HL-60 (cell line): Measurements from ENCODE around the gene MSS51.

Experiments used
- GABPA ChIP-seq: IDR thresholded peaks from 2 replicates; pipeline ENCODE4 v1.6.1; 2012; ENCODE audit warnings: low read depth
- TF ChIP-seq, protein P1 (sequence below): IDR thresholded peaks from one replicate; pipeline ENCODE4 v1.5.1; 2011; ENCODE audit warnings: low read length, control low read depth, inconsistent platforms; ENCODE audit not compliant: insufficient read depth
- TF ChIP-seq, protein P2 (sequence below): IDR thresholded peaks from 2 replicates; pipeline ENCODE4 v1.6.1; 2012; ENCODE audit warnings: low read depth; ENCODE audit not compliant: insufficient replicate concordance

GRCh38 chr10:73467206-73467605 lies 33.8 kb upstream of the MSS51 start:
- TF ChIP-seq, protein P1, sequence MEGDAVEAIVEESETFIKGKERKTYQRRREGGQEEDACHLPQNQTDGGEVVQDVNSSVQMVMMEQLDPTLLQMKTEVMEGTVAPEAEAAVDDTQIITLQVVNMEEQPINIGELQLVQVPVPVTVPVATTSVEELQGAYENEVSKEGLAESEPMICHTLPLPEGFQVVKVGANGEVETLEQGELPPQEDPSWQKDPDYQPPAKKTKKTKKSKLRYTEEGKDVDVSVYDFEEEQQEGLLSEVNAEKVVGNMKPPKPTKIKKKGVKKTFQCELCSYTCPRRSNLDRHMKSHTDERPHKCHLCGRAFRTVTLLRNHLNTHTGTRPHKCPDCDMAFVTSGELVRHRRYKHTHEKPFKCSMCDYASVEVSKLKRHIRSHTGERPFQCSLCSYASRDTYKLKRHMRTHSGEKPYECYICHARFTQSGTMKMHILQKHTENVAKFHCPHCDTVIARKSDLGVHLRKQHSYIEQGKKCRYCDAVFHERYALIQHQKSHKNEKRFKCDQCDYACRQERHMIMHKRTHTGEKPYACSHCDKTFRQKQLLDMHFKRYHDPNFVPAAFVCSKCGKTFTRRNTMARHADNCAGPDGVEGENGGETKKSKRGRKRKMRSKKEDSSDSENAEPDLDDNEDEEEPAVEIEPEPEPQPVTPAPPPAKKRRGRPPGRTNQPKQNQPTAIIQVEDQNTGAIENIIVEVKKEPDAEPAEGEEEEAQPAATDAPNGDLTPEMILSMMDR: no peak
- no peak for TF ChIP-seq GABPA
- TF ChIP-seq, protein P2, sequence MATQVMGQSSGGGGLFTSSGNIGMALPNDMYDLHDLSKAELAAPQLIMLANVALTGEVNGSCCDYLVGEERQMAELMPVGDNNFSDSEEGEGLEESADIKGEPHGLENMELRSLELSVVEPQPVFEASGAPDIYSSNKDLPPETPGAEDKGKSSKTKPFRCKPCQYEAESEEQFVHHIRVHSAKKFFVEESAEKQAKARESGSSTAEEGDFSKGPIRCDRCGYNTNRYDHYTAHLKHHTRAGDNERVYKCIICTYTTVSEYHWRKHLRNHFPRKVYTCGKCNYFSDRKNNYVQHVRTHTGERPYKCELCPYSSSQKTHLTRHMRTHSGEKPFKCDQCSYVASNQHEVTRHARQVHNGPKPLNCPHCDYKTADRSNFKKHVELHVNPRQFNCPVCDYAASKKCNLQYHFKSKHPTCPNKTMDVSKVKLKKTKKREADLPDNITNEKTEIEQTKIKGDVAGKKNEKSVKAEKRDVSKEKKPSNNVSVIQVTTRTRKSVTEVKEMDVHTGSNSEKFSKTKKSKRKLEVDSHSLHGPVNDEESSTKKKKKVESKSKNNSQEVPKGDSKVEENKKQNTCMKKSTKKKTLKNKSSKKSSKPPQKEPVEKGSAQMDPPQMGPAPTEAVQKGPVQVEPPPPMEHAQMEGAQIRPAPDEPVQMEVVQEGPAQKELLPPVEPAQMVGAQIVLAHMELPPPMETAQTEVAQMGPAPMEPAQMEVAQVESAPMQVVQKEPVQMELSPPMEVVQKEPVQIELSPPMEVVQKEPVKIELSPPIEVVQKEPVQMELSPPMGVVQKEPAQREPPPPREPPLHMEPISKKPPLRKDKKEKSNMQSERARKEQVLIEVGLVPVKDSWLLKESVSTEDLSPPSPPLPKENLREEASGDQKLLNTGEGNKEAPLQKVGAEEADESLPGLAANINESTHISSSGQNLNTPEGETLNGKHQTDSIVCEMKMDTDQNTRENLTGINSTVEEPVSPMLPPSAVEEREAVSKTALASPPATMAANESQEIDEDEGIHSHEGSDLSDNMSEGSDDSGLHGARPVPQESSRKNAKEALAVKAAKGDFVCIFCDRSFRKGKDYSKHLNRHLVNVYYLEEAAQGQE: no peak
